HepG2 (cell line): Measurements from ENCODE around the gene ZNF343.

ENCODE experiments used
- PTBP1 ChIP-seq: fragments of 200-400 bp; formaldehyde crosslinking; IDR thresholded peaks from 2 replicates; pipeline ENCODE4 v1.6.1; 2018; ENCODE audit warnings: low read length, low read depth; ENCODE audit not compliant: poor library complexity, severe bottlenecking
- SMAD3 ChIP-seq: sonication (generic); formaldehyde crosslinking; IDR thresholded peaks from 2 replicates; pipeline ENCODE4 v1.4.0; 2020; ENCODE audit warnings: missing genetic modification reagents
- TARDBP ChIP-seq: sonication (generic); formaldehyde crosslinking; IDR thresholded peaks from 2 replicates; pipeline ENCODE4 v1.8.0; 2022; ENCODE audit warnings: mild to moderate bottlenecking, missing genetic modification reagents
- ZNF124 ChIP-seq: sonication (generic); formaldehyde crosslinking; IDR thresholded peaks from 2 replicates; pipeline ENCODE4 v1.4.0; 2020; ENCODE audit warnings: missing genetic modification reagents
- ZNF484 ChIP-seq: sonication (generic); formaldehyde crosslinking; IDR thresholded peaks from 2 replicates; pipeline ENCODE4 v1.5.1; 2020; ENCODE audit warnings: mild to moderate bottlenecking, low read depth, missing genetic modification reagents, borderline replicate concordance
- ZNF724P ChIP-seq: sonication (generic); formaldehyde crosslinking; IDR thresholded peaks from 2 replicates; pipeline ENCODE4 v1.8.0; 2022; ENCODE audit warnings: missing genetic modification reagents, borderline replicate concordance
- ZNF75D ChIP-seq: sonication (generic); formaldehyde crosslinking; IDR thresholded peaks from 2 replicates; pipeline ENCODE4 v1.8.1; 2023; ENCODE audit warnings: missing genetic modification reagents, mild to moderate bottlenecking, borderline replicate concordance
- TF ChIP-seq, protein P1 (sequence below), 2 experiments: IDR thresholded peaks; 2 replicates each; pipeline ENCODE4 v1.6.1; 2011 to 2012; ENCODE audit warnings: low read length in 2 of 2, borderline replicate concordance in 1 of 2, low read depth in 1 of 2, mild to moderate bottlenecking in 1 of 2, moderate library complexity in 1 of 2
- TF ChIP-seq, protein P2 (sequence below): sonication (generic); formaldehyde crosslinking; IDR thresholded peaks from 2 replicates; pipeline ENCODE4 v1.4.0; 2020; ENCODE audit warnings: low read depth, mild to moderate bottlenecking, missing genetic modification reagents
- TF ChIP-seq, protein P3 (sequence below): sonication (generic); formaldehyde crosslinking; IDR thresholded peaks from 2 replicates; pipeline ENCODE4 v1.5.0; 2020; ENCODE audit warnings: mild to moderate bottlenecking, missing genetic modification reagents, moderate library complexity
- TF ChIP-seq, protein P4 (sequence below): sonication (generic); formaldehyde crosslinking; IDR thresholded peaks from 2 replicates; pipeline ENCODE4 v1.8.1; 2023; ENCODE audit warnings: mild to moderate bottlenecking, moderate library complexity, missing genetic modification reagents
- TF ChIP-seq, protein P5 (sequence below): IDR thresholded peaks from 2 replicates; pipeline ENCODE4 v1.6.1; 2016; ENCODE audit warnings: control low read depth
- TF ChIP-seq, protein P6 (sequence below): sonication (generic); formaldehyde crosslinking; IDR thresholded peaks from 2 replicates; pipeline ENCODE4 v1.5.0; 2020; ENCODE audit warnings: missing genetic modification reagents

DNA sequence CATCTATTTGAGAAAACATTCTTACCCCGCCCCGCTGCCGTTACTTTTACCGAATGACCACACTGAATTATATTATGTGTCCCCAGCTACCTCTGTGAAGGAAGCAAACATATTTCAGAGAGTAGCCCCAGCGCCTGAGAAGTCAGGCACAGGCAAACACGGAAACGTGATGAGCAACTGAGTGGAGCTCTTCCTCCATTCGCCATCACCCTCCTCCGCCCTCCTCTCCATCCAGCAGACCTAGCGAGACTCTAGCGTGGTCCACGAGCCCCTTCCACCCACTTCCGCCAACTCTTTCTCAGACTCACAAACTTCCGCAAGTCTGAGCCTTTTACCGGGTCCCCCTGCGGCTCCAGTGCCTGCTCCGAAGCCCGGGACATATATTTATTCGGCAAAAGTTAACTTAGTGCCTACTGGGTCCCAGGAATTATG lies 38.7 kb downstream of the ZNF343 start:
- TF ChIP-seq, protein P1, sequence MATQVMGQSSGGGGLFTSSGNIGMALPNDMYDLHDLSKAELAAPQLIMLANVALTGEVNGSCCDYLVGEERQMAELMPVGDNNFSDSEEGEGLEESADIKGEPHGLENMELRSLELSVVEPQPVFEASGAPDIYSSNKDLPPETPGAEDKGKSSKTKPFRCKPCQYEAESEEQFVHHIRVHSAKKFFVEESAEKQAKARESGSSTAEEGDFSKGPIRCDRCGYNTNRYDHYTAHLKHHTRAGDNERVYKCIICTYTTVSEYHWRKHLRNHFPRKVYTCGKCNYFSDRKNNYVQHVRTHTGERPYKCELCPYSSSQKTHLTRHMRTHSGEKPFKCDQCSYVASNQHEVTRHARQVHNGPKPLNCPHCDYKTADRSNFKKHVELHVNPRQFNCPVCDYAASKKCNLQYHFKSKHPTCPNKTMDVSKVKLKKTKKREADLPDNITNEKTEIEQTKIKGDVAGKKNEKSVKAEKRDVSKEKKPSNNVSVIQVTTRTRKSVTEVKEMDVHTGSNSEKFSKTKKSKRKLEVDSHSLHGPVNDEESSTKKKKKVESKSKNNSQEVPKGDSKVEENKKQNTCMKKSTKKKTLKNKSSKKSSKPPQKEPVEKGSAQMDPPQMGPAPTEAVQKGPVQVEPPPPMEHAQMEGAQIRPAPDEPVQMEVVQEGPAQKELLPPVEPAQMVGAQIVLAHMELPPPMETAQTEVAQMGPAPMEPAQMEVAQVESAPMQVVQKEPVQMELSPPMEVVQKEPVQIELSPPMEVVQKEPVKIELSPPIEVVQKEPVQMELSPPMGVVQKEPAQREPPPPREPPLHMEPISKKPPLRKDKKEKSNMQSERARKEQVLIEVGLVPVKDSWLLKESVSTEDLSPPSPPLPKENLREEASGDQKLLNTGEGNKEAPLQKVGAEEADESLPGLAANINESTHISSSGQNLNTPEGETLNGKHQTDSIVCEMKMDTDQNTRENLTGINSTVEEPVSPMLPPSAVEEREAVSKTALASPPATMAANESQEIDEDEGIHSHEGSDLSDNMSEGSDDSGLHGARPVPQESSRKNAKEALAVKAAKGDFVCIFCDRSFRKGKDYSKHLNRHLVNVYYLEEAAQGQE (IDR thresholded peaks at IDR 0.05; ENCODE audit: borderline replicate concordance in 1 of 2, low read depth in 1 of 2, low read length in 2 of 2): no peak
- TF ChIP-seq SMAD3 (CRISPR knock-in tag) (no peak), PTBP1 (no peak), ZNF724P (CRISPR knock-in tag) (no peak), ZNF124 (no peak), ZNF484 (CRISPR knock-in tag) (no peak), TARDBP (CRISPR knock-in tag) (no peak), ZNF75D (CRISPR knock-in tag) (no peak)
- TF ChIP-seq, protein P2, sequence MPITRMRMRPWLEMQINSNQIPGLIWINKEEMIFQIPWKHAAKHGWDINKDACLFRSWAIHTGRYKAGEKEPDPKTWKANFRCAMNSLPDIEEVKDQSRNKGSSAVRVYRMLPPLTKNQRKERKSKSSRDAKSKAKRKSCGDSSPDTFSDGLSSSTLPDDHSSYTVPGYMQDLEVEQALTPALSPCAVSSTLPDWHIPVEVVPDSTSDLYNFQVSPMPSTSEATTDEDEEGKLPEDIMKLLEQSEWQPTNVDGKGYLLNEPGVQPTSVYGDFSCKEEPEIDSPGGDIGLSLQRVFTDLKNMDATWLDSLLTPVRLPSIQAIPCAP (CRISPR knock-in tag): no peak
- TF ChIP-seq, protein P3, sequence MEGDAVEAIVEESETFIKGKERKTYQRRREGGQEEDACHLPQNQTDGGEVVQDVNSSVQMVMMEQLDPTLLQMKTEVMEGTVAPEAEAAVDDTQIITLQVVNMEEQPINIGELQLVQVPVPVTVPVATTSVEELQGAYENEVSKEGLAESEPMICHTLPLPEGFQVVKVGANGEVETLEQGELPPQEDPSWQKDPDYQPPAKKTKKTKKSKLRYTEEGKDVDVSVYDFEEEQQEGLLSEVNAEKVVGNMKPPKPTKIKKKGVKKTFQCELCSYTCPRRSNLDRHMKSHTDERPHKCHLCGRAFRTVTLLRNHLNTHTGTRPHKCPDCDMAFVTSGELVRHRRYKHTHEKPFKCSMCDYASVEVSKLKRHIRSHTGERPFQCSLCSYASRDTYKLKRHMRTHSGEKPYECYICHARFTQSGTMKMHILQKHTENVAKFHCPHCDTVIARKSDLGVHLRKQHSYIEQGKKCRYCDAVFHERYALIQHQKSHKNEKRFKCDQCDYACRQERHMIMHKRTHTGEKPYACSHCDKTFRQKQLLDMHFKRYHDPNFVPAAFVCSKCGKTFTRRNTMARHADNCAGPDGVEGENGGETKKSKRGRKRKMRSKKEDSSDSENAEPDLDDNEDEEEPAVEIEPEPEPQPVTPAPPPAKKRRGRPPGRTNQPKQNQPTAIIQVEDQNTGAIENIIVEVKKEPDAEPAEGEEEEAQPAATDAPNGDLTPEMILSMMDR: no peak
- TF ChIP-seq, protein P4, sequence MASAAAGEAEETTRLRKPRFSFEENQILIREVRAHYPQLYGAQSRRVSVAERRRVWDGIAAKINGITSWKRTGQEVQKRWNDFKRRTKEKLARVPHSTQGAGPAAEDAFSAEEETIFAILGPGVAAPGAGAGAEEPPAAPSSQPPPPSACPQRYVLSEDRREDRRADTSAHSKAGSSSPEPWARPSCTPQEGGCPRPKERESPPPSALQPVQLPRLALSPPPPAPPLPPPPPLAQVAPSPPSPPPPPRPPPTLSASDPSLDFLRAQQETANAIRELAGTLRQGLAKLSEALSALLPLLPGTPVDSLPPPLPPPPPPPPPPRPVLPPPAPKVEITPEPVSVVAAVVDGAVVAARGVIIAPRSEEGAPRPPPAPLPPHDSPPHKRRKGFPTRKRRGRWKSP (CRISPR knock-in tag): no peak
- TF ChIP-seq, protein P5, sequence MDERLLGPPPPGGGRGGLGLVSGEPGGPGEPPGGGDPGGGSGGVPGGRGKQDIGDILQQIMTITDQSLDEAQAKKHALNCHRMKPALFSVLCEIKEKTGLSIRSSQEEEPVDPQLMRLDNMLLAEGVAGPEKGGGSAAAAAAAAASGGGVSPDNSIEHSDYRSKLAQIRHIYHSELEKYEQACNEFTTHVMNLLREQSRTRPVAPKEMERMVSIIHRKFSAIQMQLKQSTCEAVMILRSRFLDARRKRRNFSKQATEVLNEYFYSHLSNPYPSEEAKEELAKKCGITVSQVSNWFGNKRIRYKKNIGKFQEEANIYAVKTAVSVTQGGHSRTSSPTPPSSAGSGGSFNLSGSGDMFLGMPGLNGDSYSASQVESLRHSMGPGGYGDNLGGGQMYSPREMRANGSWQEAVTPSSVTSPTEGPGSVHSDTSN (CRISPR knock-in tag): no peak
- TF ChIP-seq, protein P6, sequence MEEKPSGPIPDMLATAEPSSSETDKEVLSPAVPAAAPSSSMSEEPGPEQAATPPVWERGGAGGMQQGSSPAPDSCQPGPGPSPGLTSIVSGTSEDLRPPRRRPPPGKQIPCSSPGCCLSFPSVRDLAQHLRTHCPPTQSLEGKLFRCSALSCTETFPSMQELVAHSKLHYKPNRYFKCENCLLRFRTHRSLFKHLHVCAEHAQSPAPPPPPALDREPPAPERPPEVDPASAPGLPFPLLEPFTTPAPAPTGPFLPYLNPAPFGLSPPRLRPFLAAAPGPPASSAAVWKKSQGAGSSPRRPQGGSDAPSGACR (CRISPR knock-in tag): no peak
